HG03045 (cell line): ENCODE results near the gene SORCS2.
"Not testable (repeated sequence)": the region's sequence is repeated elsewhere in the genome, so short reads cannot be mapped to it uniquely, and the experiment has no call there.

ENCODE experiments used
- ATAC-seq: cut with Tn5 transposase; IDR thresholded peaks from one replicate; pipeline ENCODE4 v1.9.1; 2021; ENCODE audit warnings: mild to moderate bottlenecking, moderate library complexity; ENCODE audit not compliant: unreplicated experiment

SORCS2 gene

GRCh38 chr4:7159923-7160322, 32.4 kb upstream of the SORCS2 start:
- ATAC-seq, result no peak

- no peak for ATAC-seq
Observed at GRCh38 chr4:7160439-7160838, 31.9 kb upstream of the SORCS2 start.

GRCh38 chr4:7160951-7161440, 31.3 kb upstream of the SORCS2 start:
- ATAC-seq, result no peak

- ATAC-seq, result no peak
Observed at GRCh38 chr4:7161721-7162214, 30.6 kb upstream of the SORCS2 start.

GRCh38 chr4:7165056-7165873, 27.1 kb upstream of the SORCS2 start:
- ATAC-seq, result not testable (repeated sequence)

GRCh38 chr4:7165874-7166201, 26.5 kb upstream of the SORCS2 start:
- no peak for ATAC-seq

GRCh38 chr4:7166237-7166636, 26.1 kb upstream of the SORCS2 start:
- no peak for ATAC-seq

GRCh38 chr4:7166981-7167700, 25.2 kb upstream of the SORCS2 start:
- no peak for ATAC-seq

- ATAC-seq, result no peak
Observed at GRCh38 chr4:7167706-7168105, 24.6 kb upstream of the SORCS2 start.

GRCh38 chr4:7168106-7168505, 24.2 kb upstream of the SORCS2 start:
- no peak for ATAC-seq

- no peak for ATAC-seq
Observed at GRCh38 chr4:7169134-7169533, 23.2 kb upstream of the SORCS2 start.

- ATAC-seq, result no peak
Observed at GRCh38 chr4:7170012-7170411, 22.3 kb upstream of the SORCS2 start.

- no peak for ATAC-seq
Observed at GRCh38 chr4:7171191-7171900, 21.0 kb upstream of the SORCS2 start.

GRCh38 chr4:7172508-7172907, 19.8 kb upstream of the SORCS2 start:
- ATAC-seq, result no peak

GRCh38 chr4:7172946-7173345, 19.4 kb upstream of the SORCS2 start:
- ATAC-seq, result no peak

GRCh38 chr4:7173841-7174449, 18.4 kb upstream of the SORCS2 start:
- no peak for ATAC-seq

- no peak for ATAC-seq
Observed at GRCh38 chr4:7179158-7179557, 13.2 kb upstream of the SORCS2 start.

GRCh38 chr4:7180938-7181337, 11.4 kb upstream of the SORCS2 start:
- no peak for ATAC-seq

GRCh38 chr4:7182616-7183015, 9.7 kb upstream of the SORCS2 start:
- no peak for ATAC-seq

- no peak for ATAC-seq
Observed at GRCh38 chr4:7183161-7183560, 9.2 kb upstream of the SORCS2 start.
